HepG2 (cell line): Measurements from ENCODE around the gene CHST11. TPM values are rescaled to one million over a fixed set of nuclear protein-coding genes. Genes with fewer than 3 reads are reported as not detected.

Experiments used
- ATAC-seq: fragments of 200-7000 bp; cut with Tn5 transposase; 3 replicates; pipeline ENCODE4 v1.9.1; 2020; ENCODE audit warnings: mild to moderate bottlenecking, moderate library complexity
- BruUV-seq: library from RNA; stranded (reverse); fragments of 400-500 nt; replicated peaks from 2 replicates; lab custom pipeline; 2021; lab: Mats Ljungman, UMichigan
- CTCF ChIA-PET: fragments of 300-600 bp; formaldehyde crosslinking; extraction: SDS; loops from one replicate; lab custom pipeline; 2021; ENCODE audit warnings: low total read pairs, inconsistent platforms, low intra/inter-chr PET ratio; lab: Yijun Ruan, JAX
- POLR2A ChIA-PET: fragments of 350-600 bp; sonication (Branson Sonifier 250); formaldehyde crosslinking; loops from one replicate; lab custom pipeline; 2020; ENCODE audit warnings: antibody characterized with exemption, inconsistent platforms; lab: Yijun Ruan, JAX
- DNase-seq: peaks from one replicate; pipeline ENCODE4 v3.0.0-alpha.2; 2015; ENCODE audit warnings: low spot score
- FAIRE-seq: peaks from 3 replicates; lab custom pipeline; 2011; peaks lifted over from hg19 to GRCh38; lab: Jason Lieb, UNC
- H2AFZ ChIP-seq: one replicate; pipeline ENCODE4 v1.6.1; 2011; ENCODE audit warnings: low read length, inconsistent platforms
- H3K27ac ChIP-seq: fragments of 300-600 bp; 3 replicates; pipeline ENCODE4 v1.8.0; 2011; ENCODE audit warnings: mixed run types, mild to moderate bottlenecking, mixed read lengths, low read length, inconsistent platforms; ENCODE audit not compliant: insufficient read depth; ENCODE audit errors: extremely low read length
- H3K27me3 ChIP-seq, 2 experiments: fragments of 200-600 bp in 1 of 2; 2 replicates in 1 of 2; 3 replicates in 1 of 2; pipeline versions ENCODE4 v1.6.0 to v1.8.0; 2011; ENCODE audit warnings: low read length in 2 of 2, mild to moderate bottlenecking in 2 of 2, moderate library complexity in 2 of 2, inconsistent platforms in 1 of 2; ENCODE audit not compliant: insufficient read depth in 2 of 2, control insufficient read depth in 1 of 2
- H3K36me3 ChIP-seq, 2 experiments: fragments of 200-600 bp in 1 of 2; replicated peaks in 1 of 2; 2 replicates in 1 of 2; 3 replicates in 1 of 2; pipeline versions ENCODE4 v1.5.1 to v1.8.0; 2011; ENCODE audit warnings: low read length in 2 of 2, inconsistent platforms in 1 of 2; ENCODE audit not compliant: insufficient read depth in 2 of 2, control insufficient read depth in 1 of 2
- H3K4me1 ChIP-seq: 2 replicates; pipeline ENCODE4 v1.5.1; 2012; ENCODE audit warnings: low read length, inconsistent platforms; ENCODE audit not compliant: insufficient read depth
- H3K4me2 ChIP-seq: 2 replicates; pipeline ENCODE4 v1.6.0; 2011; ENCODE audit warnings: low read depth, low read length, inconsistent platforms
- H3K4me3 ChIP-seq, 3 experiments: fragments of 200-600 bp in 1 of 3; sonication (generic), shearing (Covaris generic) in 1 of 3; replicated peaks in 1 of 3; 2 replicates each; pipeline ENCODE4 v1.5.1; 2011 to 2016; ENCODE audit warnings: low read length in 3 of 3, inconsistent platforms in 2 of 3, low read depth in 2 of 3, mild to moderate bottlenecking in 2 of 3, control low read depth in 1 of 3, mixed read lengths in 1 of 3; ENCODE audit not compliant: insufficient read depth in 1 of 3
- H3K79me2 ChIP-seq: one replicate; pipeline ENCODE4 v1.6.1; 2011; ENCODE audit warnings: low read length, inconsistent platforms; ENCODE audit not compliant: insufficient read depth
- H3K9ac ChIP-seq: 2 replicates; pipeline ENCODE4 v1.6.0; 2011; ENCODE audit warnings: mild to moderate bottlenecking, low read depth, low read length, inconsistent platforms; ENCODE audit not compliant: insufficient read depth
- H3K9me3 ChIP-seq: 2 replicates; pipeline ENCODE4 v1.5.1; 2012; ENCODE audit warnings: mild to moderate bottlenecking, low read length
- H4K20me1 ChIP-seq: 2 replicates; pipeline ENCODE4 v1.6.0; 2011; ENCODE audit warnings: inconsistent platforms, mild to moderate bottlenecking, low read length, moderate library complexity; ENCODE audit not compliant: insufficient read depth
- ATAD3A ChIP-seq: sonication (generic); formaldehyde crosslinking; IDR thresholded peaks from 2 replicates; pipeline ENCODE4 v1.4.0; 2020; ENCODE audit warnings: missing genetic modification reagents
- BCL6 ChIP-seq: IDR thresholded peaks from 2 replicates; pipeline ENCODE4 v1.6.1; 2016; ENCODE audit warnings: missing genetic modification reagents, missing compliant biosample characterization
- BRCA1 ChIP-seq: sonication (generic); formaldehyde crosslinking; IDR thresholded peaks from 2 replicates; pipeline ENCODE4 v1.4.0; 2020; ENCODE audit warnings: missing genetic modification reagents
- CAMTA2 ChIP-seq: sonication (generic); formaldehyde crosslinking; IDR thresholded peaks from 2 replicates; pipeline ENCODE4 v1.4.0; 2020; ENCODE audit warnings: mild to moderate bottlenecking, missing genetic modification reagents, borderline replicate concordance
- EZH2 ChIP-seq: conservative IDR thresholded peaks from 2 replicates; pipeline ENCODE4 v1.6.1; 2012; ENCODE audit warnings: mild to moderate bottlenecking, low read depth, low read length, moderate library complexity
- MEF2D ChIP-seq: sonication (generic); formaldehyde crosslinking; IDR thresholded peaks from 2 replicates; pipeline ENCODE4 v1.5.1; 2020; ENCODE audit warnings: mild to moderate bottlenecking, missing genetic modification reagents
- NFIC ChIP-seq: IDR thresholded peaks from 2 replicates; pipeline ENCODE4 v1.6.1; 2012; ENCODE audit warnings: mild to moderate bottlenecking, low read length, inconsistent platforms
- PCBP2 ChIP-seq: fragments of 200-400 bp; formaldehyde crosslinking; optimal IDR thresholded peaks from 2 replicates; pipeline ENCODE3; 2018; ENCODE audit warnings: low read length, low read depth; ENCODE audit not compliant: poor library complexity, severe bottlenecking
- ZNF446 ChIP-seq: sonication (generic); formaldehyde crosslinking; IDR thresholded peaks from 2 replicates; pipeline ENCODE4 v1.5.0; 2020; ENCODE audit warnings: mild to moderate bottlenecking, missing genetic modification reagents
- ZNF451 ChIP-seq: sonication (generic); formaldehyde crosslinking; IDR thresholded peaks from 2 replicates; pipeline ENCODE4 v1.5.0; 2020; ENCODE audit warnings: mild to moderate bottlenecking, missing genetic modification reagents
- ZNF724P ChIP-seq: sonication (generic); formaldehyde crosslinking; IDR thresholded peaks from 2 replicates; pipeline ENCODE4 v1.8.0; 2022; ENCODE audit warnings: missing genetic modification reagents, borderline replicate concordance
- ZNF740 ChIP-seq: sonication (generic); formaldehyde crosslinking; IDR thresholded peaks from 2 replicates; pipeline ENCODE4 v1.4.0; 2020; ENCODE audit warnings: missing genetic modification reagents
- ZNF788 ChIP-seq: sonication (generic); formaldehyde crosslinking; IDR thresholded peaks from 2 replicates; pipeline ENCODE4 v1.5.0; 2020; ENCODE audit warnings: mild to moderate bottlenecking, missing genetic modification reagents, borderline replicate concordance
- ZSCAN30 ChIP-seq: sonication (generic); formaldehyde crosslinking; IDR thresholded peaks from 2 replicates; pipeline ENCODE4 v1.5.0; 2020; ENCODE audit warnings: mild to moderate bottlenecking, missing genetic modification reagents
- WGBS: methylation state at CpG from one replicate; pipeline ENCODE4 v1.1.6; 2017; ENCODE audit warnings: low lambda C conversion rate; 5-methylcytosine and 5-hydroxymethylcytosine counted together
- in situ Hi-C: cut with HindIII; loops from 2 replicates; pipeline ENCODE4 v1.10.0; 2017; ENCODE audit warnings: low pct_unique_long_range_greater_than_20kb; ENCODE audit not compliant: extremely low pct_ligation_motif_present
- intact Hi-C: fragments of 100-400 bp; cut with micrococcal nuclease; formaldehyde crosslinking; loops from one replicate; pipeline ENCODE4 v1.10.0; 2022; ENCODE audit not compliant: unreplicated experiment
- polyA plus RNA-seq, 8 experiments: library from polyadenylated mRNA; depleted of rRNA in 3 of 8; stranded (reverse) in 7 of 8; unstranded in 1 of 8; fragments of >200 nt; fragmentation: Illumina TruSeq in 4 of 8; extraction: Trizol in 4 of 8; gene quantifications; 2 replicates each; pipeline versions ENCODE4 v1.2.1 to v1.2.3, GENCODE V29; 2011 to 2016; ENCODE audit warnings: low read depth in 4 of 8, missing spikeins in 1 of 8, mixed read lengths in 1 of 8; ENCODE audit not compliant: insufficient read depth in 1 of 8
- total RNA-seq, 5 experiments: library from RNA; depleted of rRNA; stranded (reverse); fragments of >200 nt; fragmentation: Illumina TruSeq; extraction: Trizol; gene quantifications; 2 replicates each; pipeline ENCODE4 v1.2.3, GENCODE V29; 2016; ENCODE audit warnings: low read depth in 1 of 5

The CHST11 gene
- total and polyA plus RNA-seq, 2 of the 13 experiments (the other 11 are each of a cell fraction or from before 2014, with no cell fraction given): 0.15 TPM; not detected in 1

- Histone ChIP-seq H2AFZ (no peak overlapping the region), H3K27me3 (peaks cover 2 to 5% of the 10 kb centered on the region in 2 experiments; a peak in 2 of 5 replicates), H3K4me1 (no peaks in the 10 kb centered on the region), H3K36me3 (no peaks in the 10 kb centered on the region), H3K79me2 (no peaks in the 10 kb centered on the region), H3K27ac (no peak overlapping the region), H3K4me3 (no peak overlapping the region), H3K9ac (no peak overlapping the region), H3K9me3 (no peaks in the 10 kb centered on the region), H4K20me1 (no peaks in the 10 kb centered on the region), H3K4me2 (no peak overlapping the region)
- intact Hi-C loops (no loop called here), in situ Hi-C loops (no loop called here)
- no TSS peak for BruUV-seq
- CTCF ChIA-PET: no interaction called here
- TF ChIP-seq ZNF788 (CRISPR knock-in tag) (no peak), CAMTA2 (CRISPR knock-in tag) (no peak)
- POLR2A ChIA-PET: no interaction called here
- no peak for DNase-seq
- ATAC-seq: no peak
- no peak for FAIRE-seq
These were observed 339.7 kb downstream of the CHST11 start for GRCh38 chr12:104796475-104796862.

- Histone ChIP-seq H3K79me2 (no peaks in the 10 kb centered on the region), H3K27ac (no peak overlapping the region), H3K4me2 (no peak overlapping the region), H3K27me3 (peaks cover 0 to 2% of the 10 kb centered on the region in 2 experiments; a peak in 1 of 5 replicates), H2AFZ (no peak overlapping the region), H3K9ac (no peak overlapping the region), H4K20me1 (no peaks in the 10 kb centered on the region)
- CTCF ChIA-PET: no interaction called here
- WGBS: 59% methylated on average over 1 of the region's 1 CpG
- in situ Hi-C loops: no loop called here
- DNase-seq: no peak
- TF ChIP-seq ZNF446 (CRISPR knock-in tag) (no peak), ZNF740 (CRISPR knock-in tag) (no peak), BCL6 (CRISPR knock-in tag) (no peak), MEF2D (CRISPR knock-in tag) (no peak), BRCA1 (CRISPR knock-in tag) (no peak), NFIC (no peak), PCBP2 (no peak), ZNF451 (CRISPR knock-in tag) (no peak), ZNF724P (no peak), EZH2 (no peak), ZSCAN30 (CRISPR knock-in tag) (no peak), ATAD3A (CRISPR knock-in tag) (no peak)
- TF ChIP-seq, all 625 proteins: peak for 0
- FAIRE-seq (no peak), ATAC-seq (no peak)
- BruUV-seq: no TSS peak
- Histone ChIP-seq H3K9me3 (no peaks in the 10 kb centered on the region), H3K4me3 (no peak overlapping the region), H3K36me3 (no peaks in the 10 kb centered on the region), H3K4me1 (no peaks in the 10 kb centered on the region)
- intact Hi-C loops: no loop called here
- POLR2A ChIA-PET: no interaction called here
These were observed 342.7 kb downstream of the CHST11 start for GRCh38 chr12:104799458-104799857.
